ENCODE measurements around the gene CBLIF. TPM values are rescaled to one million over a fixed set of nuclear protein-coding genes. Genes with fewer than 3 reads are reported as not detected.

CBLIF gene
- total RNA-seq, 2 experiments from 2014 or later = not detected

DNA sequence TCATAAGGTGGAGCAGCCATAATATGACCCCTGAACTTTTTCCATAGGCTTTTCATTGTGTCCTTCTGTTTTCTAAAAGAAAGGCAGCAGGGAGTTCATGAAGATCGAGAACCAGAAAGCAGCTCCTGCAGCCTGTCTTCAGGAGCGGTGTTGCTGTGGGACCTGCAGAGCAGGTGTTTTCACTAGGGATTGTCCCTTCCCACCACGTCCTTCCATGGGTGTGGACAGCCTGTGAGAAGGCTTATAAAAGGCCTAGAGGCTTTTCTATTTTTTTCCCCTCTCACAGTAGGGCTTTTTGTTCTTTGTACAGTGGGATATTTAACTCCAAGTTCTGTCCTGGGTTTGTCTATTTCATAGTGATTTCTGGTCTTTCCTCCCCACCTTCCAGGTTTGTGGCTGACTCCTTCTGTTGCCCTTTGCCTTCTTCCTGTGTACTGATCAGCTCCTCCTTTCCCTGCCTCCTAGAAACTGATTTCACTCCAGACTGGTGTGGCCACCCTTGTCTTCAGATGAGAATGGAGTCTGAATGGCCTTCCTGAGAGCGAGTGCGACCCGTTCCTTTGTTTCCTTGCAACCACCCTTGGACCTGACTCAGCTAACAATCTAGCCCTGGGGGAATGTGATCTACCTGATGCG lies 44.8 kb downstream of the CBLIF start:
- H3K79me2 ChIP-seq (ENCODE audit: insufficient read depth, low read depth, low read length) = no peaks in the 10 kb centered on the region
- H3K4me1 ChIP-seq (ENCODE audit: insufficient read depth, low read length, poor library complexity, severe bottlenecking) = peaks cover 4% of the 10 kb centered on the region
- POLR2A ChIA-PET = interaction anchor here (0.7 to 1.8 kb wide), 5 partner anchors 9 to 251 kb away, joined by 3 to 6 read pairs (median 3); partner anchors contain the start of genes MRPL16 and PATL1
- H3K9me2 ChIP-seq (ENCODE audit: insufficient read depth, low read length) = no peaks in the 10 kb centered on the region
- DNase-seq (ENCODE audit: low spot score) = no peak
- peaks cover 28% of the 10 kb centered on the region for H3K36me3 ChIP-seq (ENCODE audit: insufficient read depth, low read length)
- intact Hi-C loops (cut with micrococcal nuclease; ENCODE audit: unreplicated experiment) = no loop called here
- BruUV-seq (replicated peaks) = no TSS peak
- H3K9me3 ChIP-seq (ENCODE audit: low read length) = no peaks in the 10 kb centered on the region
- no peak overlapping the region for H2AFZ ChIP-seq (ENCODE audit: low read length)
- H3K4me3 ChIP-seq (ENCODE audit: low read depth, low read length, poor library complexity, severe bottlenecking) = no peak overlapping the region
- CTCF ChIA-PET (ENCODE audit: unreplicated experiment) = interaction anchor here (1.0 to 1.2 kb wide), 2 partner anchors 45 to 46 kb away, joined by 3 read pairs; no protein-coding TSS in a partner anchor
- no peak overlapping the region for H3K27ac ChIP-seq (ENCODE audit: low read depth, low read length, poor library complexity, severe bottlenecking)
- no peaks in the 10 kb centered on the region for H4K20me1 ChIP-seq (ENCODE audit: insufficient read depth, low read length)
- H3K4me2 ChIP-seq (ENCODE audit: low read length) = no peak overlapping the region
- TF ChIP-seq EZH2phosphoT487 (IDR thresholded peaks at IDR 0.05; ENCODE audit: borderline replicate concordance, low read depth, low read length) = no peak
- TF ChIP-seq, protein P1, sequence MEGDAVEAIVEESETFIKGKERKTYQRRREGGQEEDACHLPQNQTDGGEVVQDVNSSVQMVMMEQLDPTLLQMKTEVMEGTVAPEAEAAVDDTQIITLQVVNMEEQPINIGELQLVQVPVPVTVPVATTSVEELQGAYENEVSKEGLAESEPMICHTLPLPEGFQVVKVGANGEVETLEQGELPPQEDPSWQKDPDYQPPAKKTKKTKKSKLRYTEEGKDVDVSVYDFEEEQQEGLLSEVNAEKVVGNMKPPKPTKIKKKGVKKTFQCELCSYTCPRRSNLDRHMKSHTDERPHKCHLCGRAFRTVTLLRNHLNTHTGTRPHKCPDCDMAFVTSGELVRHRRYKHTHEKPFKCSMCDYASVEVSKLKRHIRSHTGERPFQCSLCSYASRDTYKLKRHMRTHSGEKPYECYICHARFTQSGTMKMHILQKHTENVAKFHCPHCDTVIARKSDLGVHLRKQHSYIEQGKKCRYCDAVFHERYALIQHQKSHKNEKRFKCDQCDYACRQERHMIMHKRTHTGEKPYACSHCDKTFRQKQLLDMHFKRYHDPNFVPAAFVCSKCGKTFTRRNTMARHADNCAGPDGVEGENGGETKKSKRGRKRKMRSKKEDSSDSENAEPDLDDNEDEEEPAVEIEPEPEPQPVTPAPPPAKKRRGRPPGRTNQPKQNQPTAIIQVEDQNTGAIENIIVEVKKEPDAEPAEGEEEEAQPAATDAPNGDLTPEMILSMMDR (conservative IDR thresholded peaks at IDR 0.05; ENCODE audit: low read length) = no peak

DNA sequence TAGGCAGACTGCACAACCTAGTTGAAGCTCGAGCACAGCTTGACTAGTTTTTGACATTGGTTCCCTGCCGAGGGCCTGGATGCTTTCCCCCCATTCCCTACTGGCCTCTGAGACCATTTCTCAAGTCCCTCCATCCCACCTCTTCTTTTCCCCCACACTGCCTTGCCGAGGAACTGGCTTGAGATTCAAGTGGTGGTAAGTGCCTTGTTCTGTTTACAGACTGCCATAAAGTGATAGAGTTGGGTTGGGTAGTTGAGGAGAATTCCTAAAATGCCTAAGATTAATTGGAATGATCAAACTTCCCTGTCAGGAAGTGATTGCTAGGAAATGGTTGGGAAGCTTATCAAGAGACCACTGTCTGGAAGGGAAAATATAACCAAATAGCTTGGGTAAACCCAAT lies 50.9 kb downstream of the CBLIF start:
- H2AFZ ChIP-seq (ENCODE audit: low read length) = no peak overlapping the region
- no peak overlapping the region for H3K27ac ChIP-seq (ENCODE audit: low read depth, low read length, poor library complexity, severe bottlenecking)
- no peaks in the 10 kb centered on the region for H3K4me1 ChIP-seq (ENCODE audit: insufficient read depth, low read length, poor library complexity, severe bottlenecking)
- no TSS peak for BruUV-seq (replicated peaks)
- H3K9me2 ChIP-seq (ENCODE audit: insufficient read depth, low read length) = no peaks in the 10 kb centered on the region
- ChIA-PET CTCF (ENCODE audit: unreplicated experiment) (no interaction called here), POLR2A (no interaction called here)
- no peak overlapping the region for H3K4me3 ChIP-seq (ENCODE audit: low read depth, low read length, poor library complexity, severe bottlenecking)
- H3K9me3 ChIP-seq (ENCODE audit: low read length) = no peaks in the 10 kb centered on the region
- no peak for DNase-seq (ENCODE audit: low spot score)
- H4K20me1 ChIP-seq (ENCODE audit: insufficient read depth, low read length) = no peaks in the 10 kb centered on the region
- TF ChIP-seq EZH2phosphoT487 (IDR thresholded peaks at IDR 0.05; ENCODE audit: borderline replicate concordance, low read depth, low read length) = no peak
- TF ChIP-seq, protein P1 (conservative IDR thresholded peaks at IDR 0.05; ENCODE audit: low read length) = no peak
- intact Hi-C loops (cut with micrococcal nuclease; ENCODE audit: unreplicated experiment) = no loop called here
- no peak overlapping the region for H3K4me2 ChIP-seq (ENCODE audit: low read length)
- no peaks in the 10 kb centered on the region; the same call in 1 of the 2 replicates for H3K36me3 ChIP-seq (ENCODE audit: insufficient read depth, low read length)
- H3K79me2 ChIP-seq (ENCODE audit: insufficient read depth, low read depth, low read length) = no peaks in the 10 kb centered on the region

DNA sequence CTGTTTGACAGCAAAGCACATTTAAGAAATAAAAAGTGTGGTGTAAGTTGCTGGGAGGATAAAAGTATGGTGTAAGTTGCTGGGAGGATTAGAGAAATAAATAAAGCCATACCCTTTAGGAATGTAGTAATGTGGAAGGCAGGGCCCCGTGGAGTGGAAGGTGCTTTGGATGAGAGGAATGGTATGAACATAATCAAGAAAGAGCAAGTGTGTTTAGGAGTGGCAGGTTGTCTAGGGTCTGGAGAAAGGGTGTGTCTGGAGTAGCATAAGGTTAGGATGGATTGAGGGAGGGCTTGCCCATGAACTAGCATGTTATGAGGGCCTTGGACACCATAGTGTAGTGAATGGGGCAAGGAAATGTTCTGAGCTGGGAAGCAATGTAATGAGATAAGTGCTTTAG lies 52.8 kb downstream of the CBLIF start:
- Histone ChIP-seq H4K20me1 (ENCODE audit: insufficient read depth, low read length) (no peaks in the 10 kb centered on the region), H3K9me2 (ENCODE audit: insufficient read depth, low read length) (no peaks in the 10 kb centered on the region), H3K4me1 (ENCODE audit: insufficient read depth, low read length, poor library complexity, severe bottlenecking) (no peaks in the 10 kb centered on the region), H3K36me3 (ENCODE audit: insufficient read depth, low read length) (no peaks in the 10 kb centered on the region; the same call in 1 of the 2 replicates), H3K4me3 (ENCODE audit: low read depth, low read length, poor library complexity, severe bottlenecking) (no peak overlapping the region), H2AFZ (ENCODE audit: low read length) (no peak overlapping the region), H3K79me2 (ENCODE audit: insufficient read depth, low read depth, low read length) (no peaks in the 10 kb centered on the region), H3K27ac (ENCODE audit: low read depth, low read length, poor library complexity, severe bottlenecking) (no peak overlapping the region), H3K4me2 (ENCODE audit: low read length) (no peak overlapping the region), H3K9me3 (ENCODE audit: low read length) (no peaks in the 10 kb centered on the region)
- DNase-seq (ENCODE audit: low spot score) = no peak
- ChIA-PET CTCF (ENCODE audit: unreplicated experiment) (no interaction called here), POLR2A (interaction anchor here (0.6 kb wide), 1 partner anchor 80 kb away, joined by 3 read pairs; no protein-coding TSS in a partner anchor)
- no TSS peak for BruUV-seq (replicated peaks)
- intact Hi-C loops (cut with micrococcal nuclease; ENCODE audit: unreplicated experiment) = no loop called here
- TF ChIP-seq, protein P1 (conservative IDR thresholded peaks at IDR 0.05; ENCODE audit: low read length) = no peak
- no peak for TF ChIP-seq EZH2phosphoT487 (IDR thresholded peaks at IDR 0.05; ENCODE audit: borderline replicate concordance, low read depth, low read length)
